GM13977 (cell line): ENCODE measurements around the gene NUP93.
A peak's percentile ranks its signal among the peaks of the same experiment; 100 is the strongest.
"Not testable (repeated sequence)": the region's sequence is repeated elsewhere in the genome, so short reads cannot be mapped to it uniquely, and the experiment has no call there.

ENCODE experiments used
- DNase-seq: peaks from one replicate; pipeline ENCODE4 v3.0.0; 2012; ENCODE audit warnings: low spot score
- CTCF ChIP-seq: IDR thresholded peaks from 2 replicates; pipeline ENCODE4 v1.5.1; 2012; ENCODE audit warnings: mild to moderate bottlenecking, control low read depth; ENCODE audit not compliant: insufficient read depth; ENCODE audit errors: extremely low read depth, missing control alignments
- in situ Hi-C: fragments of 300-500 bp; cut with MboI; formaldehyde crosslinking; loops from one replicate; pipeline ENCODE4 v1.12.0; 2022; ENCODE audit warnings: low sequenced_read_pairs, low pct_unique_long_range_greater_than_20kb, mixed read lengths, inconsistent platforms; ENCODE audit not compliant: unreplicated experiment

NUP93 gene

GRCh38 chr16:56789360-56789759, 59.4 kb downstream of the NUP93 start:
- in situ Hi-C loops = no loop called here
- no peak for DNase-seq
- TF ChIP-seq CTCF = peak; percentile 12

GRCh38 chr16:56792967-56793366, 63.0 kb downstream of the NUP93 start:
- TF ChIP-seq CTCF = no peak
- DNase-seq = no peak

GRCh38 chr16:56793492-56793891, 63.6 kb downstream of the NUP93 start:
- peak; percentile 31 for TF ChIP-seq CTCF
- in situ Hi-C loops = no loop called here
- DNase-seq = no peak

More at GRCh38 chr16:56792967-56793366, 63.0 kb downstream of the NUP93 start:
- in situ Hi-C loops = no loop called here

- in situ Hi-C loops = no loop called here
- no peak for TF ChIP-seq CTCF
- DNase-seq = no peak
Measured at GRCh38 chr16:56795011-56795410, 65.1 kb downstream of the NUP93 start.

GRCh38 chr16:56797038-56797437, 67.1 kb downstream of the NUP93 start:
- DNase-seq, in situ Hi-C loops: not testable (repeated sequence)

GRCh38 chr16:56797861-56798260, 67.9 kb downstream of the NUP93 start:
- DNase-seq = no peak
- in situ Hi-C loops = no loop called here
- TF ChIP-seq CTCF = no peak

GRCh38 chr16:56798955-56799354, 69.0 kb downstream of the NUP93 start:
- in situ Hi-C loops = no loop called here
- no peak for TF ChIP-seq CTCF

More at GRCh38 chr16:56798955-56799354, 69.0 kb downstream of the NUP93 start:
- no peak for DNase-seq
